Measurements from ENCODE around the gene ZSCAN30. TPM values are rescaled to one million over a fixed set of nuclear protein-coding genes. Genes with fewer than 3 reads are reported as not detected.

Gene ZSCAN30
- total and polyA plus RNA-seq, 10 of the 15 experiments (the other 5 are each of a cell fraction or from before 2014, with no cell fraction given): 2.7 to 15.7 (median 11.2) TPM

DNA sequence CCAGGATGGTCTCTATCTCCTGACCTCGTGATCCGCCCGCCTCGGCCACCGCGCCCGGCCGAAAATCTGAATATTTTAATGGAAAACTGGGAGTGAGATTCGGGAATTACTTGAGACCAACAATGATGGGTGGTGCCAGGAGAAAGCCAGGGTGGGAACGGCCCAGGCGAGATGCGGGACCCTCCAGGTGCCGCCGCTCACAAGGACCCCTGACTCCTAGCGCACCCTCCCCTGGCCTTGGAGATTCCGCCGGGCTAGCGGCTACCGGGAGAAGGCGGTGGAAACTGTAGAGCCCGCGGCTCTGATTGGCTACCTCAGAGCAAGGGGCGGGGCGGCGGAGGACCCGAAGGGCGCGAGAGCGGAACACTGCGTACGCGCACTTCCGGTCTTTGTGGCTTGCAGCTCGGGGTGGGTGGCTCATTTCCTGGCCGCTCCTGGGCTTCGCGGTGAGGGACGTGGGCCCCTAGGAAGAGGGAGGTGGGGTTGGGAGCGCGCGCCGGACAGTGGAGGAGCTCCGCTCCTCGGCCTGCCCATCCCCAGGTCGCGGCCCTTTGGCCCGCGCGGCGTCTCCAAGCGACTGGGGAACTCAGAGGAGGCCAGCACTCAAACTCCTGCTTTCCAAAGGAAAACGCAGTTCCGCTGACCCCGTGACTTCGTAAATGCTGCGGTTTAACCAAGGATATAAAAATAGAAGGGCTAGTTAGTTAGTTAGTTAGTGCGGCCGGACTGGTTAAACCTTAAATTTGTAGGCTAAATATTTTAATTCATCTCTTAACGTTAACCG is 49.2 kb downstream of the ZSCAN30 start, which contains the start of gene ZNF397 (continued):
- peak; percentile 35; the same call in 1 of the 2 replicates for TF ChIP-seq TBL1XR1 (IDR thresholded peaks at IDR 0.05; ENCODE audit: low read depth, low read length)
- TF ChIP-seq IRF3 (IDR thresholded peaks at IDR 0.05): peak; percentile 46; the same call in 1 of the 2 replicates
- peak; percentile 59; the same call in 1 of the 2 replicates for TF ChIP-seq CREM (IDR thresholded peaks at IDR 0.05; ENCODE audit: low read depth)
- no peak for TF ChIP-seq USF2 (IDR thresholded peaks at IDR 0.05; ENCODE audit: borderline replicate concordance, low read depth, low read length)
- TF ChIP-seq NR2F1 (conservative IDR thresholded peaks at IDR 0.05): peak; percentile 95
- no peak; the same call in 1 of the 2 replicates for TF ChIP-seq HDGF (IDR thresholded peaks at IDR 0.05)
- TF ChIP-seq IRF5 (IDR thresholded peaks at IDR 0.05; ENCODE audit: borderline replicate concordance): peak; percentile 77
- TF ChIP-seq POLR2A (IDR thresholded peaks at IDR 0.05; ENCODE audit: low read depth, low read length): peak; percentile 97
- no peak for TF ChIP-seq ZSCAN29 (IDR thresholded peaks at IDR 0.05)
- peak; percentile 99 for TF ChIP-seq IKZF1 (conservative IDR thresholded peaks at IDR 0.05)
- TF ChIP-seq SUPT20H (IDR thresholded peaks at IDR 0.05; ENCODE audit: borderline replicate concordance, control insufficient read depth, low read depth, low read length): no peak
- peak; percentile 80; the same call in 1 of the 2 replicates for TF ChIP-seq NBN (IDR thresholded peaks at IDR 0.05)
- no peak for TF ChIP-seq PAX8 (IDR thresholded peaks at IDR 0.05)
- no peak for TF ChIP-seq NFIC (IDR thresholded peaks at IDR 0.05; ENCODE audit: low read depth, low read length)
- peak; percentile 35; the same call in 1 of the 2 replicates for TF ChIP-seq BACH1 (IDR thresholded peaks at IDR 0.05; ENCODE audit: borderline replicate concordance)
- peak; percentile 98 for TF ChIP-seq TAF1 (IDR thresholded peaks at IDR 0.05; ENCODE audit: borderline replicate concordance, low read depth, low read length)
- TF ChIP-seq ATF7 (IDR thresholded peaks at IDR 0.05; ENCODE audit: low read depth): no peak; the same call in none of the 2 replicates
- TF ChIP-seq, protein P1, sequence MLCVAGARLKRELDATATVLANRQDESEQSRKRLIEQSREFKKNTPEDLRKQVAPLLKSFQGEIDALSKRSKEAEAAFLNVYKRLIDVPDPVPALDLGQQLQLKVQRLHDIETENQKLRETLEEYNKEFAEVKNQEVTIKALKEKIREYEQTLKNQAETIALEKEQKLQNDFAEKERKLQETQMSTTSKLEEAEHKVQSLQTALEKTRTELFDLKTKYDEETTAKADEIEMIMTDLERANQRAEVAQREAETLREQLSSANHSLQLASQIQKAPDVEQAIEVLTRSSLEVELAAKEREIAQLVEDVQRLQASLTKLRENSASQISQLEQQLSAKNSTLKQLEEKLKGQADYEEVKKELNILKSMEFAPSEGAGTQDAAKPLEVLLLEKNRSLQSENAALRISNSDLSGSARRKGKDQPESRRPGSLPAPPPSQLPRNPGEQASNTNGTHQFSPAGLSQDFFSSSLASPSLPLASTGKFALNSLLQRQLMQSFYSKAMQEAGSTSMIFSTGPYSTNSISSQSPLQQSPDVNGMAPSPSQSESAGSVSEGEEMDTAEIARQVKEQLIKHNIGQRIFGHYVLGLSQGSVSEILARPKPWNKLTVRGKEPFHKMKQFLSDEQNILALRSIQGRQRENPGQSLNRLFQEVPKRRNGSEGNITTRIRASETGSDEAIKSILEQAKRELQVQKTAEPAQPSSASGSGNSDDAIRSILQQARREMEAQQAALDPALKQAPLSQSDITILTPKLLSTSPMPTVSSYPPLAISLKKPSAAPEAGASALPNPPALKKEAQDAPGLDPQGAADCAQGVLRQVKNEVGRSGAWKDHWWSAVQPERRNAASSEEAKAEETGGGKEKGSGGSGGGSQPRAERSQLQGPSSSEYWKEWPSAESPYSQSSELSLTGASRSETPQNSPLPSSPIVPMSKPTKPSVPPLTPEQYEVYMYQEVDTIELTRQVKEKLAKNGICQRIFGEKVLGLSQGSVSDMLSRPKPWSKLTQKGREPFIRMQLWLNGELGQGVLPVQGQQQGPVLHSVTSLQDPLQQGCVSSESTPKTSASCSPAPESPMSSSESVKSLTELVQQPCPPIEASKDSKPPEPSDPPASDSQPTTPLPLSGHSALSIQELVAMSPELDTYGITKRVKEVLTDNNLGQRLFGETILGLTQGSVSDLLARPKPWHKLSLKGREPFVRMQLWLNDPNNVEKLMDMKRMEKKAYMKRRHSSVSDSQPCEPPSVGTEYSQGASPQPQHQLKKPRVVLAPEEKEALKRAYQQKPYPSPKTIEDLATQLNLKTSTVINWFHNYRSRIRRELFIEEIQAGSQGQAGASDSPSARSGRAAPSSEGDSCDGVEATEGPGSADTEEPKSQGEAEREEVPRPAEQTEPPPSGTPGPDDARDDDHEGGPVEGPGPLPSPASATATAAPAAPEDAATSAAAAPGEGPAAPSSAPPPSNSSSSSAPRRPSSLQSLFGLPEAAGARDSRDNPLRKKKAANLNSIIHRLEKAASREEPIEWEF (IDR thresholded peaks at IDR 0.05; ENCODE audit: insufficient replicate concordance, low read depth, low read length): no peak
- TF ChIP-seq, protein P2, sequence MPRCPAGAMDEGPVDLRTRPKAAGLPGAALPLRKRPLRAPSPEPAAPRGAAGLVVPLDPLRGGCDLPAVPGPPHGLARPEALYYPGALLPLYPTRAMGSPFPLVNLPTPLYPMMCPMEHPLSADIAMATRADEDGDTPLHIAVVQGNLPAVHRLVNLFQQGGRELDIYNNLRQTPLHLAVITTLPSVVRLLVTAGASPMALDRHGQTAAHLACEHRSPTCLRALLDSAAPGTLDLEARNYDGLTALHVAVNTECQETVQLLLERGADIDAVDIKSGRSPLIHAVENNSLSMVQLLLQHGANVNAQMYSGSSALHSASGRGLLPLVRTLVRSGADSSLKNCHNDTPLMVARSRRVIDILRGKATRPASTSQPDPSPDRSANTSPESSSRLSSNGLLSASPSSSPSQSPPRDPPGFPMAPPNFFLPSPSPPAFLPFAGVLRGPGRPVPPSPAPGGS (IDR thresholded peaks at IDR 0.05; ENCODE audit: borderline replicate concordance, insufficient read depth, low read depth, low read length, poor library complexity, severe bottlenecking): no peak
- peak in 1 of 2 experiments; percentile 61; a peak in 1 of 4 replicates for TF ChIP-seq EP300 (IDR thresholded peaks at IDR 0.05; ENCODE audit: borderline replicate concordance in 1 of 2, control insufficient read depth in 1 of 2, low read depth in 2 of 2, low read length in 2 of 2)

Measured in GM12878 (cell line).